K562 (cell line): ENCODE measurements around the gene NIPAL3. TPM values are rescaled to one million over a fixed set of nuclear protein-coding genes. Genes with fewer than 3 reads are reported as not detected.

Experiments used
- ATAC-seq: fragments of 200-7000 bp; cut with Tn5 transposase; 3 replicates; pipeline ENCODE4 v1.9.1; 2020; ENCODE audit warnings: moderate library complexity
- BruUV-seq: library from RNA; stranded (reverse); fragments of 400-500 nt; replicated peaks from 2 replicates; lab custom pipeline; 2021; lab: Mats Ljungman, UMichigan
- CTCF ChIA-PET: fragments of 300-600 bp; formaldehyde crosslinking; extraction: SDS; loops from one replicate; lab custom pipeline; 2021; ENCODE audit warnings: low intra/inter-chr PET ratio; lab: Yijun Ruan, JAX
- POLR2A ChIA-PET: fragments of 300-600, 350-650 bp; sonication (Branson Sonifier 250); formaldehyde crosslinking; extraction: SDS; loops from one replicate; lab custom pipeline; 2021; ENCODE audit warnings: antibody characterized with exemption, inconsistent platforms; lab: Yijun Ruan, JAX
- DNase-seq, 4 experiments: peaks; one replicate each; pipeline versions ENCODE4 v3.0.0 to v3.0.0-alpha.2; 2011 to 2018; ENCODE audit warnings: low spot score in 3 of 4, mixed read lengths in 3 of 4; ENCODE audit errors: extremely low read depth in 1 of 4
- FAIRE-seq: peaks from 2 replicates; lab custom pipeline; 2011; peaks lifted over from hg19 to GRCh38; lab: Jason Lieb, UNC
- H2AFZ ChIP-seq: 2 replicates; pipeline ENCODE4 v1.6.0; 2011; ENCODE audit warnings: low read depth, low read length, control low read depth, inconsistent platforms
- H3K27ac ChIP-seq: fragments of 200-600 bp; 3 replicates; pipeline ENCODE4 v1.8.0; 2011; ENCODE audit warnings: low read depth, mild to moderate bottlenecking, control low read depth, inconsistent platforms, low read length, moderate library complexity, mixed read lengths; ENCODE audit errors: extremely low read depth
- H3K27me3 ChIP-seq, 2 experiments: fragments of 300-600 bp in 1 of 2; 2 replicates in 1 of 2; 3 replicates in 1 of 2; pipeline versions ENCODE4 v1.6.0 to v1.8.0; 2011; ENCODE audit warnings: inconsistent platforms in 2 of 2, low read length in 2 of 2, mild to moderate bottlenecking in 1 of 2, mixed read lengths in 1 of 2, moderate library complexity in 1 of 2; ENCODE audit not compliant: control insufficient read depth in 2 of 2, insufficient read depth in 2 of 2
- H3K36me3 ChIP-seq: fragments of 300-600 bp; 3 replicates; pipeline ENCODE4 v1.8.0; 2011; ENCODE audit warnings: mild to moderate bottlenecking, low read length, inconsistent platforms; ENCODE audit not compliant: control insufficient read depth, insufficient read depth
- H3K4me1 ChIP-seq, 2 experiments: fragments of 200-600 bp in 1 of 2; replicated peaks in 1 of 2; 2 replicates in 1 of 2; 3 replicates in 1 of 2; pipeline versions ENCODE4 v1.5.1 to v1.8.0; 2011; ENCODE audit warnings: inconsistent platforms in 2 of 2, low read length in 2 of 2, mild to moderate bottlenecking in 1 of 2, mixed read lengths in 1 of 2, moderate library complexity in 1 of 2; ENCODE audit not compliant: control insufficient read depth in 2 of 2, insufficient read depth in 2 of 2
- H3K4me2 ChIP-seq: 2 replicates; pipeline ENCODE4 v1.6.1; 2011; ENCODE audit warnings: low read length, control low read depth, inconsistent platforms, mixed read lengths; ENCODE audit not compliant: insufficient read depth
- H3K4me3 ChIP-seq: fragments of 200-600 bp; sonication (generic), shearing (Covaris generic); 2 replicates; pipeline ENCODE4 v1.5.1; 2016; ENCODE audit warnings: control low read depth, inconsistent platforms
- H3K79me2 ChIP-seq: fragments of 200-600 bp; 3 replicates; pipeline ENCODE4 v1.8.0; 2011; ENCODE audit warnings: low read length, inconsistent platforms; ENCODE audit not compliant: control insufficient read depth, insufficient read depth
- H3K9ac ChIP-seq, 2 experiments: 2 replicates each; pipeline versions ENCODE4 v1.6.0 to v1.6.1; 2011; ENCODE audit warnings: low read depth in 2 of 2, low read length in 2 of 2, control low read depth in 1 of 2, inconsistent platforms in 1 of 2, mild to moderate bottlenecking in 1 of 2, mixed read lengths in 1 of 2; ENCODE audit not compliant: insufficient read depth in 1 of 2
- H3K9me1 ChIP-seq: one replicate; pipeline ENCODE4 v1.6.0; 2011; ENCODE audit warnings: inconsistent platforms, mild to moderate bottlenecking, low read length, moderate library complexity; ENCODE audit not compliant: control insufficient read depth, insufficient read depth
- H3K9me3 ChIP-seq: replicated peaks from 2 replicates; pipeline ENCODE4 v1.5.1; 2011; ENCODE audit warnings: low read depth, low read length, inconsistent platforms; ENCODE audit not compliant: control insufficient read depth, insufficient read depth
- H4K20me1 ChIP-seq: replicated peaks from 2 replicates; pipeline ENCODE4 v1.6.1; 2011; ENCODE audit warnings: low read length, inconsistent platforms, mixed read lengths; ENCODE audit not compliant: control insufficient read depth, insufficient read depth
- CEBPG ChIP-seq, 3 experiments: fragments of 200-800 bp in 1 of 3; sonication (Bioruptor generic) in 1 of 3; sonication (generic) in 1 of 3; formaldehyde crosslinking in 1 of 3; IDR thresholded peaks in 2 of 3; conservative IDR thresholded peaks in 1 of 3; 2 replicates each; pipeline versions ENCODE4 v1.6.1 to v1.8.0; 2016 to 2022; ENCODE audit warnings: missing compliant biosample characterization in 2 of 3, missing genetic modification characterization in 2 of 3, mild to moderate bottlenecking in 1 of 3, missing genetic modification reagents in 1 of 3
- CHD2 ChIP-seq: IDR thresholded peaks from 2 replicates; pipeline ENCODE4 v1.6.1; 2011; ENCODE audit warnings: low read depth, low read length
- GABPA ChIP-seq: fragments of 200-800 bp; sonication (Bioruptor generic); conservative IDR thresholded peaks from 2 replicates; pipeline ENCODE4 v1.6.1; 2016; ENCODE audit warnings: low read depth, missing genetic modification characterization, missing compliant biosample characterization
- MECOM ChIP-seq: fragments of 250-450 bp; sonication (Bioruptor Pico); IDR thresholded peaks from 2 replicates; pipeline ENCODE4 v1.8.0; 2022; ENCODE audit warnings: inconsistent platforms
- NONO ChIP-seq, 2 experiments: fragments of 200-400 bp in 1 of 2; fragments of 450-650 bp in 1 of 2; formaldehyde crosslinking in 1 of 2; IDR thresholded peaks; 2 replicates each; pipeline ENCODE4 v1.6.1; 2017; ENCODE audit warnings: low read depth in 2 of 2, mild to moderate bottlenecking in 2 of 2, moderate library complexity in 2 of 2, low read length in 1 of 2
- RUNX1 ChIP-seq: sonication (generic); IDR thresholded peaks from 2 replicates; pipeline ENCODE4 v1.6.1; 2016; ENCODE audit warnings: antibody characterized with exemption, low read depth
- SRSF9 ChIP-seq: fragments of 200-400 bp; formaldehyde crosslinking; IDR thresholded peaks from 2 replicates; pipeline ENCODE4 v1.6.1; 2017; ENCODE audit warnings: low read depth, low read length, borderline replicate concordance
- ZNF24 ChIP-seq: fragments of 450-650 bp; IDR thresholded peaks from 2 replicates; pipeline ENCODE4 v1.6.1; 2016
- WGBS: fragments of 100-300 bp; shearing (Covaris generic); methylation state at CpG from one replicate; pipeline ENCODE4 v1.1.6; 2016; ENCODE audit warnings: low coverage, mixed read lengths; ENCODE audit not compliant: insufficient coverage; ENCODE audit errors: missing lambda C conversion rate; 5-methylcytosine and 5-hydroxymethylcytosine counted together
- in situ Hi-C: fragments of 300-500 bp; cut with MboI; formaldehyde crosslinking; loops from 4 replicates; pipeline ENCODE4 v1.15.0; 2018; ENCODE audit warnings: inconsistent platforms, mixed read lengths
- intact Hi-C: fragments of 100-400 bp; cut with micrococcal nuclease; formaldehyde crosslinking; loops from 2 replicates; pipeline ENCODE4 v1.14.2; 2022
- polyA plus RNA-seq, 8 experiments: library from polyadenylated mRNA; depleted of rRNA in 4 of 8; stranded (reverse) in 5 of 8; unstranded in 3 of 8; fragments of >200 nt; fragmentation: Nextera tagmentation in 2 of 8; fragmentation: Illumina TruSeq in 1 of 8; extraction: Ambion mirVana in 2 of 8; extraction: Trizol in 1 of 8; gene quantifications; 2 replicates each; pipeline versions ENCODE4 v1.2.1 to v1.2.3, GENCODE V29; 2011 to 2014; ENCODE audit warnings: inconsistent platforms in 1 of 8, missing spikeins in 1 of 8
- total RNA-seq, 7 experiments: library from RNA; depleted of rRNA in 6 of 7; stranded (reverse); fragments of >200 nt in 6 of 7; fragmentation: Illumina TruSeq in 2 of 7; extraction: Trizol in 2 of 7; gene quantifications; 2 replicates each; pipeline versions ENCODE4 v1.2.1 to v1.2.3, GENCODE V29; 2011 to 2021; ENCODE audit warnings: low replicate concordance in 1 of 7
- TF ChIP-seq, protein P1 (sequence below): sonication (generic); formaldehyde crosslinking; IDR thresholded peaks from 2 replicates; pipeline ENCODE4 v1.8.0; 2022; ENCODE audit warnings: mild to moderate bottlenecking, missing genetic modification reagents

NIPAL3 gene
- total and polyA plus RNA-seq, 9 of the 15 experiments (the other 6 are each of a cell fraction or from before 2014, with no cell fraction given) = 10.5 to 26.3 (median 16.0) TPM

- intact Hi-C loops (no loop called here), in situ Hi-C loops (no loop called here)
- no peak overlapping the region for H3K27ac ChIP-seq
- H3K36me3 ChIP-seq = no peaks in the 10 kb centered on the region
- no peak for FAIRE-seq
- no TSS peak for BruUV-seq
- DNase-seq = no peak
- no peaks in the 10 kb centered on the region for H3K79me2 ChIP-seq
- no peaks in the 10 kb centered on the region for H3K9me1 ChIP-seq
- TF ChIP-seq NONO (IDR thresholded peaks at IDR 0.05; ENCODE audit: low read depth in 2 of 2, low read length in 1 of 2) = no peak
- TF ChIP-seq ZNF24 = no peak
- TF ChIP-seq CEBPG (CRISPR knock-in tag; IDR thresholded peaks at IDR 0.05) = no peak
- peak in 1 of 2 experiments; percentile 32; a peak in 1 of 4 replicates for TF ChIP-seq CEBPG (tag; conservative IDR thresholded peaks at IDR 0.05 in 1 of 2, IDR thresholded peaks at IDR 0.05 in 1 of 2)
- no peak for TF ChIP-seq RUNX1
- H3K9me3 ChIP-seq = no peaks in the 10 kb centered on the region
- no peak for ATAC-seq
- CTCF ChIA-PET = no interaction called here
- POLR2A ChIA-PET = interaction anchor here (1.2 to 2.1 kb wide), 3 partner anchors 9 to 18 kb away, joined by 3 to 8 read pairs (median 4); no protein-coding TSS in a partner anchor
- no peak overlapping the region for H3K4me2 ChIP-seq
- H3K27me3 ChIP-seq = no peaks in the 10 kb centered on the region
- H3K4me1 ChIP-seq = peaks cover 0 to 7% of the 10 kb centered on the region in 2 experiments; a peak in 3 of 5 replicates
- H2AFZ ChIP-seq = no peak overlapping the region
- H3K4me3 ChIP-seq = no peak overlapping the region
- H4K20me1 ChIP-seq = no peaks in the 10 kb centered on the region
- 3% methylated on average over 2 of the region's 2 CpGs for WGBS
- no peak overlapping the region for H3K9ac ChIP-seq
Measured at GRCh38 chr1:24476571-24476970, 61.0 kb downstream of the NIPAL3 start.

DNA sequence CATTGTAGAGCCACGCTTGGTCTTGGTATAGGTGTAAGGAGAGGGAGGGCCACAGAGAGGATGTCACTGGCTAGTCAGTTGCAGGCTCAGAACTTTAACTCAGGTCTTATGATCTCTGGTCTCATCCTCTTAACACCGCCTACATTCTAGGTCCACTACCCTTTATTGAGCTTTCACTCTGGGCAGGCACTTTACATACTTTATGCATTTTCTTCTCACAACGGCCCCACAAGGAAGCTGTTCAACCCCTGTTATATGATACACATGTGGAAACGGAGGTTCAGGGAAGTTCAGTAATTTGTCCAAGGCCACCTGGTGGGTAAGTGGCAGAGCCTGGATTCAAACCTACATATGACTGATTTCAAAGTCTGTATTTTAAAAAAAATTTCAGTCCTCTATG is 61.7 kb downstream of the NIPAL3 start:
- 48% methylated on average over 4 of the region's 4 CpGs for WGBS
- BruUV-seq = no TSS peak
- CTCF ChIA-PET = no interaction called here
- H3K79me2 ChIP-seq = no peaks in the 10 kb centered on the region
- in situ Hi-C loops = no loop called here
- no peaks in the 10 kb centered on the region for H3K27me3 ChIP-seq
- no peaks in the 10 kb centered on the region for H3K9me3 ChIP-seq
- no peaks in the 10 kb centered on the region for H3K9me1 ChIP-seq
- H3K36me3 ChIP-seq = no peaks in the 10 kb centered on the region
- H3K9ac ChIP-seq = no peak overlapping the region
- no peak overlapping the region for H3K27ac ChIP-seq
- ATAC-seq (no peak), DNase-seq (no peak), FAIRE-seq (peak; percentile 55)
- no peak overlapping the region for H3K4me2 ChIP-seq
- no peak overlapping the region for H3K4me3 ChIP-seq
- intact Hi-C loops = no loop called here
- TF ChIP-seq MECOM (CRISPR knock-in tag) (no peak), SRSF9 (no peak), GABPA (tag) (no peak), CHD2 (no peak)
- TF ChIP-seq, protein P1, sequence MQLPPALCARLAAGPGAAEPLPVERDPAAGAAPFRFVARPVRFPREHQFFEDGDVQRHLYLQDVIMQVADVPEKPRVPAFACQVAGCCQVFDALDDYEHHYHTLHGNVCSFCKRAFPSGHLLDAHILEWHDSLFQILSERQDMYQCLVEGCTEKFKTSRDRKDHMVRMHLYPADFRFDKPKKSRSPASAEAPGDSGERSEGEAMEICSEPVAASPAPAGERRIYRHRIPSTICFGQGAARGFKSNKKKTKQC (CRISPR knock-in tag) = no peak
- H4K20me1 ChIP-seq = no peaks in the 10 kb centered on the region
- peaks cover 0 to 12% of the 10 kb centered on the region in 2 experiments; a peak in 3 of 5 replicates for H3K4me1 ChIP-seq
- H2AFZ ChIP-seq = no peak overlapping the region
- POLR2A ChIA-PET = interaction anchor here (1.2 to 2.1 kb wide), 3 partner anchors 9 to 19 kb away, joined by 3 to 8 read pairs (median 4); no protein-coding TSS in a partner anchor
